OCI-LY3 (cell line): ENCODE measurements around the gene SASH1.

Source experiments
- H2AFZ ChIP-seq: fragments of 200-600, 300-600 bp; shearing (Covaris generic); 2 replicates; pipeline ENCODE4 v1.6.0; 2014; ENCODE audit warnings: antibody characterized with exemption, low read depth, low read length
- H3K27ac ChIP-seq: fragments of 200-600, 300-600 bp; sonication (generic); 2 replicates; pipeline ENCODE4 v1.5.1; 2014; ENCODE audit warnings: mild to moderate bottlenecking, low read length, moderate library complexity, mixed read lengths
- H3K27me3 ChIP-seq: fragments of 200-600, 300-600 bp; sonication (generic); 2 replicates; pipeline ENCODE4 v1.6.1; 2014; ENCODE audit warnings: low read depth, low read length, mixed read lengths
- H3K36me3 ChIP-seq: fragments of 200-600, 300-600 bp; sonication (generic); replicated peaks from 2 replicates; pipeline ENCODE3; 2014; ENCODE audit warnings: low read depth, low read length, mixed read lengths
- H3K4me1 ChIP-seq: fragments of 300-600, 200-600 bp; sonication (generic); 2 replicates; pipeline ENCODE4 v1.6.1; 2014; ENCODE audit warnings: low read length, mixed read lengths
- H3K4me2 ChIP-seq: fragments of 200-600, 300-600 bp; sonication (generic); 2 replicates; pipeline ENCODE4 v1.6.1; 2014; ENCODE audit warnings: low read length, mixed read lengths
- H3K4me3 ChIP-seq: fragments of 300-600, 200-600 bp; sonication (generic); 2 replicates; pipeline ENCODE4 v1.5.1; 2014; ENCODE audit warnings: antibody characterized with exemption, mild to moderate bottlenecking, low read length, moderate library complexity
- H3K79me2 ChIP-seq: fragments of 300-600, 200-600 bp; shearing (Covaris generic); 2 replicates; pipeline ENCODE4 v1.6.1; 2014; ENCODE audit warnings: mild to moderate bottlenecking, low read length, mixed read lengths
- H3K9ac ChIP-seq: fragments of 300-600, 200-600 bp; shearing (Covaris generic); 2 replicates; pipeline ENCODE4 v1.6.0; 2014; ENCODE audit warnings: mild to moderate bottlenecking, low read length, moderate library complexity
- H3K9me3 ChIP-seq: fragments of 200-600, 300-600 bp; shearing (Covaris generic); 2 replicates; pipeline ENCODE4 v1.6.1; 2014; ENCODE audit warnings: low read length, mixed read lengths; ENCODE audit not compliant: insufficient read depth
- H4K20me1 ChIP-seq: fragments of 200-600, 300-600 bp; sonication (generic); 2 replicates; pipeline ENCODE4 v1.6.1; 2016; ENCODE audit warnings: low read length, mixed read lengths; ENCODE audit not compliant: insufficient read depth
- CTCF ChIP-seq: fragments of 200-600, 300-600 bp; sonication (generic); IDR thresholded peaks from 2 replicates; pipeline ENCODE4 v1.5.1; 2014; ENCODE audit warnings: antibody characterized with exemption, low read length, low read depth
- EZH2phosphoT487 ChIP-seq: fragments of 200-600 bp; shearing (Covaris generic); IDR thresholded peaks from 2 replicates; pipeline ENCODE4 v1.6.1; 2018; ENCODE audit warnings: antibody characterized with exemption, mixed run types, low read depth

The SASH1 gene

DNA sequence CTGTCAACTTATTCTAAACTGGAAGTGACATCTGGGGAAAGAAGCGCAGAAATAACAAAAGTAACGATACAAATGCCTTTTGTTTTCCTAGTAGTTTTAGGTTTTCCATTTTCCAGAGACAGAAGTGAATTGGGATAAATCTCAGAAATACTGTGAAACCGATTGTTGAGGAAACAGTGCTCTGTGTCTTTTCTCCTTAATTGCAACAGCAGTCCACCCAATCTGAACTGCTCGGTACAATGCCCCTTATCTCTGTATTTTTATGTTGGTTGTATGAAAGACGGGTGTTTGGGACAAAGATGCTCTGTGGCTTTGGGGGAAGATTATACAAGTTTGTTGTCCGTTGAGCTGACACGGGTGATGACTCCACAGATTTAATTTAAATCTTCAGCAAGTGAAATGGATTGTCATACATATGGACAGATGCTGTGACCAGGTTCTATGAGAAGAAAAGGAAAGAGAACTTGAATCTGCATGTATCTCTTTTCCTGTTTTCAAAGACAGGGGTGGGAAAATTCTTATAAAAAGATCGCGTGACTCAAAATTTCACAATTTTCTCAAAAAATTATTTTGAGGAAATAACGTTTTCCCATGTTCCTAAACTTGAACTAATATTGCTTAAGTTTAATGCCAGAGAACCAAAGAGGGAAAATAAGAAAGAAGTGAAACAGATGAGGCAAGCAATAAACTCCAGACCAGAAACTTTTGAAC lies 41.2 kb downstream of the SASH1 start:
- Histone ChIP-seq H3K27me3 (peaks cover 8% of the 10 kb centered on the region; the same call in 1 of the 2 replicates), H3K79me2 (no peaks in the 10 kb centered on the region)
- TF ChIP-seq EZH2phosphoT487, result no peak
- no peak for TF ChIP-seq CTCF

DNA sequence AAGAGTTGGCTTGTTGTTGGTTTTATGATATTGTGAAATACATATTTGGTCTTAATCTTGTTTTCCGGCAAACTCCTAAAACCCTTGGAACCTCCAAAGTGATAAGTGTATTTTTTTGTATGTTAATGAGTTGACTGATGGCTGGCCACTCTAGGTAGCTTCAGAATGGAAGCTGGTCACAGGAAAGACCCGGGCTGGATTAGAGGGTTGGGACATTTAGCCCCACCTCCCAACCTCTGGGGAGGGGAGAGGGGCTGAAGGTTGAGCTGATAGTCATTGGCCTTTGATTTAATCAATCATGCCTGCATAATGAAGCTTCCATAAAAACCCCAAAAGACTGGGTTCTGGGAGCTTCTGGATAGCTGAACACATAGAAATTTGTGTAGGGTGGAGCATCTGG lies 42.7 kb downstream of the SASH1 start:
- peaks cover 5% of the 10 kb centered on the region; the same call in 1 of the 2 replicates for H3K27me3 ChIP-seq
- H3K79me2 ChIP-seq, result no peaks in the 10 kb centered on the region
- H3K9ac ChIP-seq, result no peak overlapping the region
- H3K27ac ChIP-seq, result no peak overlapping the region
- no peak overlapping the region for H2AFZ ChIP-seq
- H3K4me3 ChIP-seq, result no peak overlapping the region
- H3K36me3 ChIP-seq, result no peaks in the 10 kb centered on the region
- no peaks in the 10 kb centered on the region for H3K4me1 ChIP-seq
- TF ChIP-seq CTCF (no peak), EZH2phosphoT487 (no peak)
- no peak overlapping the region for H3K4me2 ChIP-seq
- H3K9me3 ChIP-seq, result no peaks in the 10 kb centered on the region
- no peaks in the 10 kb centered on the region for H4K20me1 ChIP-seq

More for the DNA sequence above, 41.2 kb downstream of the SASH1 start:
- Histone ChIP-seq H3K9ac (no peak overlapping the region), H3K27ac (no peak overlapping the region), H2AFZ (no peak overlapping the region), H3K36me3 (no peaks in the 10 kb centered on the region), H3K4me3 (no peak overlapping the region), H4K20me1 (no peaks in the 10 kb centered on the region), H3K4me1 (no peaks in the 10 kb centered on the region), H3K9me3 (no peaks in the 10 kb centered on the region), H3K4me2 (no peak overlapping the region)

- Histone ChIP-seq H3K4me1 (no peaks in the 10 kb centered on the region), H3K36me3 (no peaks in the 10 kb centered on the region), H3K9me3 (no peaks in the 10 kb centered on the region), H3K27ac (no peak overlapping the region), H3K79me2 (no peaks in the 10 kb centered on the region), H3K4me2 (no peak overlapping the region), H3K9ac (no peak overlapping the region), H4K20me1 (no peaks in the 10 kb centered on the region), H2AFZ (no peak overlapping the region), H3K4me3 (no peak overlapping the region), H3K27me3 (no peaks in the 10 kb centered on the region)
- no peak for TF ChIP-seq EZH2phosphoT487
These were observed 45.9 kb downstream of the SASH1 start for GRCh38 chr6:148388521-148388920.

DNA sequence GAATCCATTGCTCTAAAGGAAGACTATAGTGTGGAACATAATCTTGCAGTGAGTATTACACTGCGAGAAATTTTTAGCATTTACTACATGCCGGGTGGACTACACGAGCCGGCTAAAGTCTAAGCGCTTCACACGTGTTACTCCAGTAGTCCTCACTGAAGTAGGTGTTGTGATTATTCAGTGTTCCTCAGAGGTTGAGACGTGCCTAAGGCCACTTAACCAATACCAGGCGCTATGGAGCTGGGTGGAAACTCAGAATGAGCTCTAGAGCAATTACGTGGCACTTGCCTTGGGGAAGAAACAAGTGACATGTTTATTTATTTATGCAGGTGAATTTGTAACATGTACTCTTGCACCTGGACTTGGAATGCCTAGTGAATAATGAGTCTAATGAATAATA lies 46.4 kb downstream of the SASH1 start:
- no peaks in the 10 kb centered on the region for H3K27me3 ChIP-seq
- H3K9ac ChIP-seq, result no peak overlapping the region
- H3K9me3 ChIP-seq, result no peaks in the 10 kb centered on the region
- H3K27ac ChIP-seq, result no peak overlapping the region
- TF ChIP-seq EZH2phosphoT487 (no peak), CTCF (no peak)
- no peaks in the 10 kb centered on the region for H3K4me1 ChIP-seq
- no peaks in the 10 kb centered on the region for H3K79me2 ChIP-seq
- H3K36me3 ChIP-seq, result no peaks in the 10 kb centered on the region
- H3K4me2 ChIP-seq, result no peak overlapping the region
- no peaks in the 10 kb centered on the region for H4K20me1 ChIP-seq
- no peak overlapping the region for H2AFZ ChIP-seq
- no peak overlapping the region for H3K4me3 ChIP-seq
